Epithelial cell of prostate (primary cell): ENCODE data around the gene ATF2.

Source experiments
- DNase-seq: peaks from one replicate; pipeline ENCODE4 v3.0.0-alpha.2; 2011; ENCODE audit warnings: low read depth, low spot score
- H3K27ac ChIP-seq: fragments of 450-650 bp; 2 replicates; pipeline ENCODE4 v1.5.1; 2017; ENCODE audit warnings: mild to moderate bottlenecking

Gene ATF2

GRCh38 chr2:175167792-175168563, at the start of gene ATF2:
Gene ATF2, minus strand, starts transcription at chr2:175168203. Its CDS starts 31,760 bp downstream, at chr2:175136443.
- DNase-seq = peak; percentile 99
- H3K27ac ChIP-seq = peak within 1 kb of the TSS; percentile 70

GRCh38 chr2:175207741-175208438, 39.9 kb upstream of the ATF2 start:
- DNase-seq = no peak
- H3K27ac ChIP-seq = no peak overlapping the region

GRCh38 chr2:175206866-175207265, 38.9 kb upstream of the ATF2 start:
- no peak overlapping the region for H3K27ac ChIP-seq
- DNase-seq = no peak

GRCh38 chr2:175205523-175205922, 37.5 kb upstream of the ATF2 start:
- no peak for DNase-seq
- no peak overlapping the region for H3K27ac ChIP-seq

GRCh38 chr2:175203621-175204496, 35.9 kb upstream of the ATF2 start:
- H3K27ac ChIP-seq = no peak overlapping the region
- no peak for DNase-seq

- H3K27ac ChIP-seq = no peak overlapping the region
- DNase-seq = no peak
Observed at GRCh38 chr2:175195012-175195411, 27.0 kb upstream of the ATF2 start.

- no peak for DNase-seq
- H3K27ac ChIP-seq = no peak overlapping the region
Observed at GRCh38 chr2:175188761-175189160, 20.8 kb upstream of the ATF2 start.

- no peak for DNase-seq
- no peak overlapping the region for H3K27ac ChIP-seq
Observed at GRCh38 chr2:175187378-175187777, 19.4 kb upstream of the ATF2 start.

GRCh38 chr2:175183674-175184073, 15.7 kb upstream of the ATF2 start:
- no peak for DNase-seq
- H3K27ac ChIP-seq = no peak overlapping the region

- DNase-seq = no peak
- peak overlapping the region; percentile 60 for H3K27ac ChIP-seq
Observed at GRCh38 chr2:175181877-175182308, 13.9 kb upstream of the ATF2 start.

GRCh38 chr2:175181104-175181876, 13.3 kb upstream of the ATF2 start, which contains the start of gene ATP5MC3:
Gene ATP5MC3, minus strand, starts transcription at chr2:175181710. Its CDS starts 317 bp downstream, at chr2:175181393.
- DNase-seq = peak; percentile 73
- peak within 1 kb of the TSS; percentile 60 for H3K27ac ChIP-seq

- no peak for DNase-seq
- peak overlapping the region; percentile 60 for H3K27ac ChIP-seq
Observed at GRCh38 chr2:175180701-175181103, 12.7 kb upstream of the ATF2 start.

GRCh38 chr2:175176624-175177023, 8.6 kb upstream of the ATF2 start:
- no peak for DNase-seq
- H3K27ac ChIP-seq = no peak overlapping the region

- no peak for DNase-seq
- no peak overlapping the region for H3K27ac ChIP-seq
Observed at GRCh38 chr2:175175896-175176295, 7.9 kb upstream of the ATF2 start.

- no peak overlapping the region for H3K27ac ChIP-seq
- DNase-seq = no peak
Observed at GRCh38 chr2:175175320-175175719, 7.3 kb upstream of the ATF2 start.

- no peak overlapping the region for H3K27ac ChIP-seq
- no peak for DNase-seq
Observed at GRCh38 chr2:175170659-175171304, 2.8 kb upstream of the ATF2 start.

- H3K27ac ChIP-seq = peak overlapping the region; percentile 70
Observed at GRCh38 chr2:175169191-175169590, 1.2 kb upstream of the ATF2 start.

GRCh38 chr2:175168564-175168945, 552 bp upstream of the ATF2 start:
- DNase-seq = no peak
- peak overlapping the region; percentile 70 for H3K27ac ChIP-seq

More at GRCh38 chr2:175169191-175169590, 1.2 kb upstream of the ATF2 start:
- no peak for DNase-seq

- DNase-seq = no peak
- H3K27ac ChIP-seq = peak overlapping the region; percentile 70
Observed at GRCh38 chr2:175167076-175167791, 769 bp downstream of the ATF2 start.
